Right lobe of liver (tissue), 6 donors: Measurements from ENCODE around the gene EML4. TPM values are rescaled to one million over a fixed set of nuclear protein-coding genes. Genes with fewer than 3 reads are reported as not detected.

Experiments
- ATAC-seq, 4 donors: fragments of 200-7000 bp; cut with Tn5 transposase; one replicate each; pipeline ENCODE4 v1.9.1; 2020; ENCODE audit warnings: mild to moderate bottlenecking in 4 of 4, moderate library complexity in 4 of 4
- DNase-seq, 3 donors: peaks; one replicate each; pipeline ENCODE4 v3.0.0-alpha.2; 2020
- H3K27ac ChIP-seq, 3 donors: fragments of 200-600 bp; one replicate each; pipeline ENCODE4 v1.8.0; 2022
- H3K27me3 ChIP-seq, 2 donors: fragments of 200-600 bp; one replicate each; pipeline ENCODE4 v1.8.0; 2022
- H3K36me3 ChIP-seq, 4 donors: fragments of 200-600 bp; sonication (generic) in 1 of 4; one replicate each; pipeline versions ENCODE4 v1.5.1 to v1.8.0; 2017 to 2022; ENCODE audit warnings: control low read depth in 1 of 4
- H3K4me1 ChIP-seq, 4 donors: fragments of 200-600 bp; sonication (generic) in 1 of 4; one replicate each; pipeline versions ENCODE4 v1.5.1 to v1.8.0; 2017 to 2022; ENCODE audit warnings: control low read depth in 1 of 4
- H3K4me3 ChIP-seq, 3 donors: fragments of 200-600 bp; one replicate each; pipeline ENCODE4 v1.8.0; 2022
- H3K9me3 ChIP-seq, 4 donors: fragments of 200-600 bp; sonication (generic) in 1 of 4; one replicate each; pipeline versions ENCODE4 v1.5.1 to v1.8.0; 2017 to 2022; ENCODE audit warnings: control low read depth in 1 of 4
- POLR2A ChIP-seq: fragments of 450-650 bp; IDR thresholded peaks from one replicate; pipeline ENCODE4 v1.6.1; 2017; ENCODE audit warnings: antibody characterized with exemption, mild to moderate bottlenecking
- WGBS: methylation state at CpG from one replicate; pipeline ENCODE4 v1.1.6; 2018; ENCODE audit warnings: low coverage, low lambda C conversion rate; ENCODE audit not compliant: insufficient coverage; ENCODE audit errors: missing lambda C conversion rate; 5-methylcytosine and 5-hydroxymethylcytosine counted together
- intact Hi-C, 2 donors: fragments of 100-400 bp; cut with DNase I; formaldehyde crosslinking; loops; one replicate each; pipeline versions ENCODE4 v1.11.2 to v1.14.1; 2022
- total RNA-seq, 6 experiments: library from RNA; depleted of rRNA in 2 of 6; stranded (reverse); fragments of >200 nt in 2 of 6; fragmentation: NEBNext Ultra II Directional in 3 of 6; extraction: Animal tissue kit (Norgen Biotek cat#: 25700) in 3 of 6; gene quantifications; one replicate each; pipeline versions ENCODE4 v1.1.0 to v1.2.4, GENCODE V29; 2016 to 2023
- TF ChIP-seq, protein P1 (sequence below), 4 donors: fragments of 200-600 bp in 3 of 4; fragments of 450-650 bp in 1 of 4; IDR thresholded peaks; one replicate each; pipeline versions ENCODE4 v1.5.1 to v1.8.0; 2016 to 2022; ENCODE audit warnings: antibody characterized with exemption in 4 of 4, mild to moderate bottlenecking in 2 of 4
- donor health status: DM: no; HTN: yes; CAD: no.
- donor health status: DM: no; HTN: no; CAD: no.
- donor health status: DM: no; HTN: no; CAD: no.
- donor health status: DM: no; HTN: yes; CAD: no.
- donor health status: DM: no; HTN: yes; CAD: no.

The EML4 gene
- total RNA-seq, 6 experiments from 2014 or later, result 28.3 to 55.7 (median 36.7) TPM

DNA sequence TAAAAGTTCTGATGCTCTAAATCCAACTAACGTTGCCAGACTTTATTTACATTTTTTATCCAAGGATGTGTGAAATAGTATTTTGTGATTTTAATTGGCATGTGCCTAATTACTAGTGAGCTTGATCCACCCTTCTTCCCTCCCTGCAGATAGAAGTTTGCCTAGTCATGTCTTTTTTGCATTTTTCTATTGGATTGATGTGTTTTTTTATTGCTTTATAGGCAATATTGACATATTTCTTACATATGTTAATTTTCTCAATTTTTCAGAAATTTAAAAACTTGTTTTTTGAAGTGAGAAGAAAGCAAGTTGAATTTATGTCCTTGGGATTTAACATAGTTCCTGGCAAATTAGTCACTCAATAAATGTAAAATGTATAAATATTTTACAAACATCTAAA, 56.4 kb downstream of the EML4 start:
- no peak for ATAC-seq
- TF ChIP-seq, protein P1, sequence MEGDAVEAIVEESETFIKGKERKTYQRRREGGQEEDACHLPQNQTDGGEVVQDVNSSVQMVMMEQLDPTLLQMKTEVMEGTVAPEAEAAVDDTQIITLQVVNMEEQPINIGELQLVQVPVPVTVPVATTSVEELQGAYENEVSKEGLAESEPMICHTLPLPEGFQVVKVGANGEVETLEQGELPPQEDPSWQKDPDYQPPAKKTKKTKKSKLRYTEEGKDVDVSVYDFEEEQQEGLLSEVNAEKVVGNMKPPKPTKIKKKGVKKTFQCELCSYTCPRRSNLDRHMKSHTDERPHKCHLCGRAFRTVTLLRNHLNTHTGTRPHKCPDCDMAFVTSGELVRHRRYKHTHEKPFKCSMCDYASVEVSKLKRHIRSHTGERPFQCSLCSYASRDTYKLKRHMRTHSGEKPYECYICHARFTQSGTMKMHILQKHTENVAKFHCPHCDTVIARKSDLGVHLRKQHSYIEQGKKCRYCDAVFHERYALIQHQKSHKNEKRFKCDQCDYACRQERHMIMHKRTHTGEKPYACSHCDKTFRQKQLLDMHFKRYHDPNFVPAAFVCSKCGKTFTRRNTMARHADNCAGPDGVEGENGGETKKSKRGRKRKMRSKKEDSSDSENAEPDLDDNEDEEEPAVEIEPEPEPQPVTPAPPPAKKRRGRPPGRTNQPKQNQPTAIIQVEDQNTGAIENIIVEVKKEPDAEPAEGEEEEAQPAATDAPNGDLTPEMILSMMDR (IDR thresholded peaks at IDR 0.05), result no peak
- TF ChIP-seq POLR2A, result no peak
- no peak overlapping the region for H3K4me3 ChIP-seq
- H3K9me3 ChIP-seq, result no peaks in the 10 kb centered on the region
- no peak overlapping the region for H3K27ac ChIP-seq
- no peaks in the 10 kb centered on the region for H3K4me1 ChIP-seq
- intact Hi-C loops, result no loop called here
- no peak for DNase-seq
- H3K27me3 ChIP-seq, result no peaks in the 10 kb centered on the region
- WGBS, result 82% methylated on average over 1 of the region's 1 CpG
- H3K36me3 ChIP-seq, result no peaks in the 10 kb centered on the region

- H3K36me3 ChIP-seq, result no peaks in the 10 kb centered on the region
- H3K27me3 ChIP-seq, result no peaks in the 10 kb centered on the region
- intact Hi-C loops, result no loop called here
- WGBS, result 76% methylated on average over 2 of the region's 2 CpGs
- no peak overlapping the region for H3K27ac ChIP-seq
- no peak overlapping the region for H3K4me3 ChIP-seq
- ATAC-seq (no peak), DNase-seq (no peak)
- no peaks in the 10 kb centered on the region for H3K4me1 ChIP-seq
- H3K9me3 ChIP-seq, result no peaks in the 10 kb centered on the region
- TF ChIP-seq, protein P1 (IDR thresholded peaks at IDR 0.05), result no peak
- no peak for TF ChIP-seq POLR2A
These were observed 58.3 kb downstream of the EML4 start for GRCh38 chr2:42227491-42227890.

- Histone ChIP-seq H3K27me3 (no peaks in the 10 kb centered on the region), H3K27ac (no peak overlapping the region), H3K4me3 (no peak overlapping the region), H3K4me1 (no peaks in the 10 kb centered on the region), H3K36me3 (no peaks in the 10 kb centered on the region), H3K9me3 (no peaks in the 10 kb centered on the region)
- WGBS, result 79% methylated on average over 1 of the region's 1 CpG
- no peak for TF ChIP-seq POLR2A
- TF ChIP-seq, protein P1 (IDR thresholded peaks at IDR 0.05), result no peak
- DNase-seq (no peak), ATAC-seq (no peak)
- intact Hi-C loops, result no loop called here
These were observed 58.9 kb downstream of the EML4 start for GRCh38 chr2:42228101-42228500.

- H3K4me3 ChIP-seq, result no peak overlapping the region
- no peaks in the 10 kb centered on the region for H3K27me3 ChIP-seq
- no peak for DNase-seq
- TF ChIP-seq, protein P1 (IDR thresholded peaks at IDR 0.05), result no peak
- TF ChIP-seq POLR2A, result no peak
- H3K4me1 ChIP-seq, result no peaks in the 10 kb centered on the region
- no peak for ATAC-seq
- no peak overlapping the region for H3K27ac ChIP-seq
- H3K9me3 ChIP-seq, result no peaks in the 10 kb centered on the region
- H3K36me3 ChIP-seq, result no peaks in the 10 kb centered on the region
- 89% methylated on average over 2 of the region's 2 CpGs for WGBS
- intact Hi-C loops, result no loop called here
These were observed 60.8 kb downstream of the EML4 start for GRCh38 chr2:42229949-42230348.

DNA sequence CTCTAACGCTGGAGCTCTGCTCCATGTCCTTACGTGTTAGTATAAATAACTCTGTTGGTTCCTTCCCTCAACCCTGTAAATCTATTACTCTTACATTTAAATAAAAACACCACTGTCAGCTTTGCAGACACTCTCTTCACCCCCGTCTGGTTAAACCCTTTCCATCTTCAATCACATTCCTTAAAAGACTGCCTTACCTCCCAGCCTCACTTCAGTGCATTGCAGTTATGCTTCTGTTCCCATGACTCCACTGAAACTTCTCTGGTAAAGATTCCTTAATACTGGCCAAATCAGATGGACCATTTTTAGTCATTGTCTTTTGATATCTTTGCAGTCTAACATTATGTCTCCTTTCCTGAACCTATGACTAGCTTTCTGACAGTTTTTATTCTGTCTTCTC, 61.7 kb downstream of the EML4 start:
- ATAC-seq, result no peak
- Histone ChIP-seq H3K4me1 (no peaks in the 10 kb centered on the region), H3K9me3 (no peaks in the 10 kb centered on the region), H3K36me3 (no peaks in the 10 kb centered on the region), H3K27ac (no peak overlapping the region), H3K4me3 (no peak overlapping the region), H3K27me3 (no peaks in the 10 kb centered on the region)
- WGBS, result 85% methylated on average over 3 of the region's 3 CpGs
- DNase-seq, result no peak
- intact Hi-C loops, result no loop called here
- no peak for TF ChIP-seq POLR2A
- TF ChIP-seq, protein P1 (IDR thresholded peaks at IDR 0.05), result no peak
